ENCODE measurements around the gene TRIM33. TPM values are rescaled to one million over a fixed set of nuclear protein-coding genes. Genes with fewer than 3 reads are reported as not detected.

Gene TRIM33
- total and polyA plus RNA-seq, 2 of the 13 experiments (the other 11 are each of a cell fraction or from before 2014, with no cell fraction given) = 35.5 to 42.2 TPM

- peak; percentile 66; the same call in 1 of the 2 replicates for TF ChIP-seq NFKB2 (CRISPR knock-in tag; IDR thresholded peaks at IDR 0.05; ENCODE audit: borderline replicate concordance)
- no peak; the same call in 1 of the 2 replicates for TF ChIP-seq HIVEP1 (CRISPR knock-in tag; IDR thresholded peaks at IDR 0.05)
- TF ChIP-seq POGZ (CRISPR knock-in tag; IDR thresholded peaks at IDR 0.05) = peak; percentile 86
- no peak for TF ChIP-seq SMARCE1 (IDR thresholded peaks at IDR 0.05; ENCODE audit: borderline replicate concordance)
- TF ChIP-seq KLF16 (CRISPR knock-in tag; IDR thresholded peaks at IDR 0.05) = peak in 1 of 2 experiments; percentile 83; a peak in 1 of 4 replicates
- TF ChIP-seq SKI (IDR thresholded peaks at IDR 0.05; ENCODE audit: partially characterized antibody) = peak; percentile 24
- TF ChIP-seq THRA (CRISPR knock-in tag; IDR thresholded peaks at IDR 0.05; ENCODE audit: borderline replicate concordance) = peak; percentile 47; the same call in 1 of the 2 replicates
- no peak for TF ChIP-seq SOX13 (IDR thresholded peaks at IDR 0.05)
- peak in 1 of 2 experiments; percentile 22; a peak in 1 of 4 replicates for TF ChIP-seq SOX13 (CRISPR knock-in tag; conservative IDR thresholded peaks at IDR 0.05 in 1 of 2, IDR thresholded peaks at IDR 0.05 in 1 of 2)
- TF ChIP-seq REL (CRISPR knock-in tag; conservative IDR thresholded peaks at IDR 0.05) = 0 out of 2 replicates have a peak, but pooled peaks have one; percentile 82
- TF ChIP-seq IRF2 (CRISPR knock-in tag; IDR thresholded peaks at IDR 0.05) = peak; percentile 91
- TF ChIP-seq HNF4G (IDR thresholded peaks at IDR 0.05; ENCODE audit: borderline replicate concordance, low read depth, low read length) = no peak
- TF ChIP-seq HNF4G (CRISPR knock-in tag; IDR thresholded peaks at IDR 0.05; ENCODE audit: borderline replicate concordance, low read depth) = peak; percentile 40; the same call in 1 of the 2 replicates
- no peak for TF ChIP-seq EZH2 (conservative IDR thresholded peaks at IDR 0.05; ENCODE audit: low read depth, low read length)
- peak; percentile 83; the same call in 1 of the 2 replicates for TF ChIP-seq IKZF5 (CRISPR knock-in tag; IDR thresholded peaks at IDR 0.05)
- peak; percentile 89 for TF ChIP-seq FOXC1 (CRISPR knock-in tag; IDR thresholded peaks at IDR 0.05; ENCODE audit: borderline replicate concordance)
- TF ChIP-seq ERF (CRISPR knock-in tag; IDR thresholded peaks at IDR 0.05) = peak; percentile 70; the same call in 1 of the 2 replicates
- TF ChIP-seq KAT8 (CRISPR knock-in tag; IDR thresholded peaks at IDR 0.05) = peak; percentile 79; the same call in 1 of the 2 replicates
- no peak for TF ChIP-seq JUN (CRISPR knock-in tag; IDR thresholded peaks at IDR 0.05)
- TF ChIP-seq NFKBIZ (CRISPR knock-in tag; IDR thresholded peaks at IDR 0.05) = 0 out of 2 replicates have a peak, but pooled peaks have one; percentile 50
- no peak for TF ChIP-seq ZNF253 (CRISPR knock-in tag; IDR thresholded peaks at IDR 0.05; ENCODE audit: borderline replicate concordance)
- peak; percentile 74 for TF ChIP-seq ATF2 (CRISPR knock-in tag; IDR thresholded peaks at IDR 0.05)
- no peak for TF ChIP-seq ARID3A (IDR thresholded peaks at IDR 0.05; ENCODE audit: low read depth, low read length)
These were observed at the start of gene TRIM33 (continued) for GRCh38 chr1:114511032-114511785.
